SK-N-SH treated with all-trans-retinoic acid at 6 μM for 48 hours (cell line): ENCODE results near the gene TGIF1.

Experiments
- ARNTL ChIP-seq: fragments of 450-650 bp; formaldehyde crosslinking; IDR thresholded peaks from 2 replicates; pipeline ENCODE4 v1.5.0; 2020; ENCODE audit warnings: low read depth, mild to moderate bottlenecking, moderate library complexity, borderline replicate concordance
- CREB5 ChIP-seq: fragments of 250-450 bp; sonication (Bioruptor Pico); IDR thresholded peaks from 2 replicates; pipeline ENCODE4 v1.5.1; 2020; ENCODE audit warnings: low read depth, mild to moderate bottlenecking, moderate library complexity
- CSDC2 ChIP-seq: fragments of 250-450 bp; sonication (Bioruptor Pico); IDR thresholded peaks from 2 replicates; pipeline ENCODE4 v1.5.0; 2020; ENCODE audit warnings: mild to moderate bottlenecking, moderate library complexity
- TSHZ2 ChIP-seq: fragments of 250-450 bp; sonication (Bioruptor Pico); IDR thresholded peaks from 2 replicates; pipeline ENCODE4 v1.5.0; 2020; ENCODE audit warnings: mild to moderate bottlenecking, moderate library complexity
- ZNF8 ChIP-seq: fragments of 450-650 bp; formaldehyde crosslinking; IDR thresholded peaks from 2 replicates; pipeline ENCODE4 v1.5.0; 2020; ENCODE audit warnings: mild to moderate bottlenecking, moderate library complexity

DNA sequence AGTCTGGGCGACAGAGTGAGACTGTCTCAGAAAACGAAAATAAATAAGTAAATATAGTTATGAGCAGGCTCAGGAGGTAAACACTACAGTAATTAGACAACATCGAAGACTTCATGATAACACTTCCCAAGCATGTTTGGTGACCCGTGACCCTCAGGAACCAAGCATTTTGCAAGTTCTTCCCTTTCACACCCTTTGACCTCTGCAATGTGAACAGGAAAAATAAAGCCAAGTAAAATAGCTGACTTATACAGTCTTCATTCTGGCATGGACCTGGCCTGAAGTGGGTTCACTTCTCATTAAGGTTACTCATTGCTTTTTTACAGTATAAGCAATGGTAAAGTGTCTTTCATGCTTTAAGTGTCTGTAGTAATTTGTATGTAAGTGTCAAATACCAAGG is 15.3 kb upstream of the TGIF1 start:
- TF ChIP-seq ARNTL (CRISPR knock-in tag) (no peak), CSDC2 (CRISPR knock-in tag) (no peak), CREB5 (no peak), ZNF8 (CRISPR knock-in tag) (no peak), TSHZ2 (CRISPR knock-in tag) (no peak)
